ENCODE measurements around the gene CHKB. TPM values are rescaled to one million over a fixed set of nuclear protein-coding genes. Genes with fewer than 3 reads are reported as not detected.

The CHKB gene
- total RNA-seq, 2 donors from 2014 or later: 95.6 to 110 TPM

DNA sequence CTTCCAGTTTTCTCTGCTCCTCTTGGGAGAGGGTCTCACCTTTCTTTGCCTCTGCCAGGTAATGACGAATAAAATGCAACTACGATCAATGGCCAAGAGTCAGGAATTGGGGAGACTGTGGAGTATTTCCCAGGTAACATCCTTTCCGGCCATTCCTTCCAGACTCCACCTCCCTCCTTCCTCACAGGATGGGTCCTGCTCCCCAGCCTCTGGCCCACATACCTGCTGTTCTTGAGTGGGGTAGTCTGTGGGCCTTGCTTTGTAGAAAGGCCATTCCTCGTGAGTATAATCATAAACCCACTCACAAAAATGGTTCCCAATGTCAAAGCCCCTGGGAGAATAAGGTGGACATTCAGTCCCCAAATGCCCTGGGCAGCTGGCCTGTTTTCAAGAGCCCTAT is 2.9 kb downstream of the CHKB start:
- Mint-ChIP-seq H3K27me3 (ENCODE audit: low read depth) (no peaks in the 10 kb centered on the region), H3K36me3 (ENCODE audit: insufficient read depth in 2 of 2) (peaks cover 5 to 12% of the 10 kb centered on the region in 2 donors), H3K27ac (no peak overlapping the region), H3K4me3 (no peak overlapping the region), H3K9me3 (no peaks in the 10 kb centered on the region), H3K4me1 (ENCODE audit: low read depth) (peaks cover 34% of the 10 kb centered on the region)
- ATAC-seq (replicated peaks in 1 of 2) (no peak), DNase-seq (no peak)

DNA sequence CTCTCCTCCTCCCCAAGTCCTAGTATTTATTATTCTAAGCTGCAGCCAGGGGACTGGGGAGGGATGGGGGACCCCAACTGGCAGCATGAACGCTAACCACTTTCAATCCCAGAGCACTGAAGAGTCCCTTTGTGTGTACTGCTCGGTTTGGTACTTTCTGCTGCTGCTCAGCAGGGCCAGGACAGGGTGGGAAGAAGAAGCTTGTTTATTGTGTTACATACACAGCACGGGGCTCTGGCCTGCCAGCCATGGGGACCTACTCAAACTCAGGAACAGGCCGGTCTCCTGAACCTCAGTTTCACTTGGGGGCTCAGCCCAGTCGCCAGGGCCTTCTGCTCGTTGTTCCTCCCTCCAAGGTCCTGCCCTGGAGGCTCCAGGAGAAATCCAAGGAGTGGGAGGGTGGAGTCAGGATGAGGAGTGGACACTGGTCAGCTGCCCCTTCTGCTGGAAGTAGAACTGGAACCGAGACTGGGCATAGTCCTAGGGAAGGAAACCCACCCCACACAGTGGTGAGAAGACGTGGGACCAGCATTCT is 3.8 kb downstream of the CHKB start:
- no peak for DNase-seq
- H3K27me3 Mint-ChIP-seq (ENCODE audit: low read depth): no peaks in the 10 kb centered on the region
- H3K4me3 Mint-ChIP-seq: no peak overlapping the region
- H3K36me3 Mint-ChIP-seq (ENCODE audit: insufficient read depth in 2 of 2): peaks cover 5 to 12% of the 10 kb centered on the region in 2 donors
- no peak for ATAC-seq (replicated peaks in 1 of 2)
- H3K9me3 Mint-ChIP-seq: no peaks in the 10 kb centered on the region
- H3K4me1 Mint-ChIP-seq (ENCODE audit: low read depth): peaks cover 32% of the 10 kb centered on the region
- H3K27ac Mint-ChIP-seq: no peak overlapping the region

DNA sequence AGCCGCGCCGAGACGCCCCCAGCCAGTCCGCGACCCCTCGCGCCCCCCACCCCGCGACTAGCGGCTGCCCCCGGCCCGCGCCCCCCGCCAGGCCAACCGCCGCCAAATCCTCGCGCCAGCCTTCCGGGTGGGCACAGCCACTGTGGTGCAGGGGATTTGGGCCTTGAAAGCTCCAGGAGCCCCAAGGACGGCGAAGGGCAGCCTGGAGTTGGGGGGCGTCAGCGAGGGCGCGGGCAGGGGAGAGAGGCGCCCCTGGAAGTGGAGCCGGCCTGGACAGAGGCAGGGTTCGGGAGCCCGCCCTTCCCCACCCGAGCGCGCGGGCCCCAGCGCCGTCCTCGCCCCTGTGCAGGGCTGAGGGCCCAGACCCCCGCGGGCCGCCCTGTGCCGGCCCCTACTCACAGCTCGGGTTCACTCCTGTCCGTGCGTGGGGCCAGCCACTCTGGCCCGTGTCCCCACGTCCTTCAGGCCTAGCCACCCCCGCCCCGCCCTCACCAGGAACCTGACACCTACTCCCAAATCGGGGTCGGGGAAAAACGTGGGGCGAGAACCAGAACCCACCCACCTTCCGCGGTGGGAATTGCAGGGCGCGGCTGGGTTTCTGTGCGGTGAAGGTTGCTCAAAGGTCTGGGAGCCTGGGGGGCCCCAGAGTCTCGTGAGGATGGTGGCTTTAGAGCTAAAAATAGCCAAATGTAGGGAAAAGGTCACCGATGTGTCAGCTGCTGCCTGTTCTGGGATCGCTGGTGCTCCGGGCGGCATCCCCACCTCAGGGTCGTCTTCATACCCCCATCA is 4.5 kb downstream of the CHKB start, which contains the start of gene CPT1B:
Gene CPT1B (minus strand): TSS at position 441 of the 789 bp plus-strand sequence. CDS start 512 bp downstream, outside the sequence.
- H3K27ac Mint-ChIP-seq: no peak within 1 kb of the TSS
- ATAC-seq (replicated peaks in 1 of 2) (no peak), DNase-seq (no peak)
- no peaks in the 10 kb centered on the region for H3K27me3 Mint-ChIP-seq (ENCODE audit: low read depth)
- peak within 1 kb of the TSS in 1 of 2 donors; percentile 32 for H3K4me3 Mint-ChIP-seq
- H3K9me3 Mint-ChIP-seq: no peaks in the 10 kb centered on the region
- H3K36me3 Mint-ChIP-seq (ENCODE audit: insufficient read depth in 2 of 2): peaks cover 5 to 12% of the 10 kb centered on the region in 2 donors
- peaks cover 27% of the 10 kb centered on the region for H3K4me1 Mint-ChIP-seq (ENCODE audit: low read depth)

DNA sequence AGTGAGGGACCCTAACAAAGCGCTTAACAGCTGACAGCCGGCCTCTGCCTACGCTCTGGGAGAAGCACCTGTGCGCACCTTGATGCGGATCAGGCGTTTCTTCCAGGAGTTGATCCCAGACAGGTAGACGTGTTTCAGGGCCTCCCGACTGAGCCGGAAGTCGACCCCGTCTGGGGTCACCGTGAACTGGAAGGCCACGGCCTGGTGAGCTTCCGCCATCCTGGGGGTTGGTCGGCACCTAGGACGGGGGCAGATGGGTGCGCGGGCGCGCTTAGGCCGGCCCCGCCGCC is 5.0 kb downstream of the CHKB start:
- DNase-seq (no peak), ATAC-seq (replicated peaks in 1 of 2) (no peak)
- H3K4me1 Mint-ChIP-seq (ENCODE audit: low read depth): peaks cover 27% of the 10 kb centered on the region
- H3K36me3 Mint-ChIP-seq (ENCODE audit: insufficient read depth in 2 of 2): peaks cover 5 to 12% of the 10 kb centered on the region in 2 donors
- H3K9me3 Mint-ChIP-seq: no peaks in the 10 kb centered on the region
- no peak overlapping the region for H3K27ac Mint-ChIP-seq
- no peaks in the 10 kb centered on the region for H3K27me3 Mint-ChIP-seq (ENCODE audit: low read depth)
- H3K4me3 Mint-ChIP-seq: peak overlapping the region in 1 of 2 donors; percentile 8

DNA sequence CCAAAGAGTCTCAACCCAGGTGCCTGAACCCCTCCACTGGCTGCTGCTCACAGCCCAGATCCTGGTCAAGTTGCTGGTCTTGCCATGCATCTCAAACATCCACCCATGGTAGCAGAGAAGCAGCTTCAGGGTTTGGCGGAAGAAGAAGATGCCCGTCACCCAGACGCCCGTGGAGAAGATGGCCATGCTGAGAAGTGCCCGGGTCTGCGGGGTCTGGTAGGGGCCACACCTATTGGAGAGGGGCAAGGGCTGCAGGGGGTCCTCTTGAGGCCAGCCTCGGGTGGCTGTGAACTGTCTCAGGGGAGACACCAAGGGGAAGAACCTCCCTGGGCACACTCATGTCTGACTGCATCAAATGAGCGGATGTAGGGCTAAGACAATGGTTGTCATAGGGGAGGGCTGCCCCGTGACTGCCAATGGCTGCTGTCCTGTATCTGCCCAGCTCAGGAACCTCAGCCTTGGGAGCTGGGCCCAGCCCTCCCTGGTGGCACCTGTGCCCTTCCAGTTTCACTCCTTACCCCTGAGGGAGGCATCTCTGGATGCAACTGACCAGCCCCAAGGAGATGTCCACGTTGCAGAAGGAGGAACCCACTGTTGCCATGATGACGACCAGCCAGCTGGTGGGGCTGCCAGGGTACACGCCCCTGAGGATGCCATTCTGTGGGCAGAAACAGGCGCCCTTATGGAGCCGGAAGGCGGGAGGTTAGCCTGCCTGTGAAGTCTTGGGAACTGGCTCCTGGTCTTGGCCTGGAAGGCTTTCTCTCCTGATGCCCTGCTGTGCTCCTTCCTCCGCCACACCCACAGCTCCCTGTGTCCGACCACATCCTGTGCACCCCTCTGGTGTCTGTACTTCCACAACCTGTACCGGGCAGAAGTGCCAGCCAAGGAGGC is 5.6 kb downstream of the CHKB start:
- H3K36me3 Mint-ChIP-seq (ENCODE audit: insufficient read depth in 2 of 2): peaks cover 5 to 13% of the 10 kb centered on the region in 2 donors
- no peak overlapping the region for H3K27ac Mint-ChIP-seq
- no peaks in the 10 kb centered on the region for H3K27me3 Mint-ChIP-seq (ENCODE audit: low read depth)
- peaks cover 27% of the 10 kb centered on the region for H3K4me1 Mint-ChIP-seq (ENCODE audit: low read depth)
- DNase-seq (no peak), ATAC-seq (replicated peaks in 1 of 2) (no peak)
- no peaks in the 10 kb centered on the region for H3K9me3 Mint-ChIP-seq
- peak overlapping the region in 1 of 2 donors; percentile 8 for H3K4me3 Mint-ChIP-seq

DNA sequence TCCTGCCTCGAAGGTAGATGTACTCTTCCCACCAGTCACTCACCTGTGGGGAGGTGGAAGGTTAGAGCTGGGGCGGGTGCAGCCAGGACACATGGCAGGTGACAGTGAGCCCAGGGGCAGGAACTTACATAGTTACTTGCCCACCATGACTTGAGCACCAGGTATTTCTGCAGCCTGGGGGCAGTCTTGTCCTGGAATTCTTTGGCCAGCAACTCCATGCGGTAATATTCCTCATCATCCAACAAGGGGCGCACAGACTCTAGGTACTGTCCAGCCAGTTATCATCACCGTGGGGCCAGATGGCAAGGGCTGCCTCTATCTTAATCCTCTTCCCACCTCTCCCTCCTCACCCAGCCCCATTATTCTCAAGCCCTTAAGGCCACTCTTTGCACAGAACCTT is 6.6 kb downstream of the CHKB start:
- H3K27me3 Mint-ChIP-seq (ENCODE audit: low read depth): no peaks in the 10 kb centered on the region
- DNase-seq (no peak), ATAC-seq (replicated peaks in 1 of 2) (no peak)
- H3K27ac Mint-ChIP-seq: no peak overlapping the region
- H3K4me1 Mint-ChIP-seq (ENCODE audit: low read depth): peaks cover 18% of the 10 kb centered on the region
- H3K9me3 Mint-ChIP-seq: no peaks in the 10 kb centered on the region
- no peak overlapping the region for H3K4me3 Mint-ChIP-seq
- peaks cover 5 to 15% of the 10 kb centered on the region in 2 donors for H3K36me3 Mint-ChIP-seq (ENCODE audit: insufficient read depth in 2 of 2)

DNA sequence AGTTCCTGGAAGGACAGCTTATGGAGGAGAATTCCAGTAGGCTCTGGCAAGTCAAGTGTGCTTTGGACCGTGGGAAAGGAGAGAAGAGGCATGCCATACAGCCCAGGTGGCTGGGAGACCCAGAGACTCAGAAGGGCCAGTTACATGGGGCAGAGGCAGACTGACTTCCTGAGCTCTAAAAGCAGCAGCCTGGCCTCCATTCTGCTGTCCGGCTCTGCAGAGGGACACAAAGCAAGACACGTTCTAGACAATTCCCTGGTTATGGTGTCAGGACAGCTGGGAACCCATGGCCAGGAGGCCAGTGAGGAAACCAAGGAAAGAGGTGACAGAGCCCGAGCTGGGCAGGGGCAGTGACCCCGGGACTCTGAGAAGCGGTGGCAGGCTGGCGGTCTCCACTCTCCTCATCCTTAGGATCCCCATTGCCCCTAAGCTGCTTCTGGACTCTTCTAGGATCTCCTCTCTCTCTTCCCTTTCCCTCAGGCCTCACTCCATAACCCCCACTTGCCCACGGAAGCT is 7.2 kb downstream of the CHKB start:
- peaks cover 12% of the 10 kb centered on the region for H3K4me1 Mint-ChIP-seq (ENCODE audit: low read depth)
- DNase-seq (no peak), ATAC-seq (replicated peaks in 1 of 2) (no peak)
- H3K36me3 Mint-ChIP-seq (ENCODE audit: insufficient read depth in 2 of 2): peaks cover 5 to 15% of the 10 kb centered on the region in 2 donors
- no peaks in the 10 kb centered on the region for H3K27me3 Mint-ChIP-seq (ENCODE audit: low read depth)
- H3K27ac Mint-ChIP-seq: no peak overlapping the region
- H3K9me3 Mint-ChIP-seq: no peaks in the 10 kb centered on the region
- no peak overlapping the region for H3K4me3 Mint-ChIP-seq

DNA sequence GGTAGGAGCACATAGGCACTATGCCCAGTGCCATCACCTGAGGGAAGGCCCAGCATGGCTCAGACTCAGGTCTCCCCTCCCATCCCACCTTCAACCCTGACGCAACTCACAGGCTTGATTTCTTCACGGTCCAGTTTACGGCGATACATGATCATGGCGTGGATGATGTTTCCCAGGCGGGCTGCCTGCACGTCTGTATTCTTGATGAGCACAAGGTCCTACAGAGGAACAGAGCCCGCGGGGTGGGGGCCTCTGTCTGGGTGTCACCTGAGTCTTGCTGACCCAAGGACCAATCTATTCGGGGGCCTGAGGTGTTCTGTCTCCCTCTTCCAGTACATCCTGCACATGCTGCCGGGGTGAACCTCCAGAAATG is 8.3 kb downstream of the CHKB start:
- no peaks in the 10 kb centered on the region for H3K9me3 Mint-ChIP-seq
- peaks cover 1% of the 10 kb centered on the region for H3K4me1 Mint-ChIP-seq (ENCODE audit: low read depth)
- DNase-seq (no peak), ATAC-seq (replicated peaks in 1 of 2) (no peak)
- H3K36me3 Mint-ChIP-seq (ENCODE audit: insufficient read depth in 2 of 2): peaks cover under 1 to 8% of the 10 kb centered on the region in 2 donors
- no peaks in the 10 kb centered on the region for H3K27me3 Mint-ChIP-seq (ENCODE audit: low read depth)
- no peak overlapping the region for H3K27ac Mint-ChIP-seq
- H3K4me3 Mint-ChIP-seq: no peak overlapping the region

DNA sequence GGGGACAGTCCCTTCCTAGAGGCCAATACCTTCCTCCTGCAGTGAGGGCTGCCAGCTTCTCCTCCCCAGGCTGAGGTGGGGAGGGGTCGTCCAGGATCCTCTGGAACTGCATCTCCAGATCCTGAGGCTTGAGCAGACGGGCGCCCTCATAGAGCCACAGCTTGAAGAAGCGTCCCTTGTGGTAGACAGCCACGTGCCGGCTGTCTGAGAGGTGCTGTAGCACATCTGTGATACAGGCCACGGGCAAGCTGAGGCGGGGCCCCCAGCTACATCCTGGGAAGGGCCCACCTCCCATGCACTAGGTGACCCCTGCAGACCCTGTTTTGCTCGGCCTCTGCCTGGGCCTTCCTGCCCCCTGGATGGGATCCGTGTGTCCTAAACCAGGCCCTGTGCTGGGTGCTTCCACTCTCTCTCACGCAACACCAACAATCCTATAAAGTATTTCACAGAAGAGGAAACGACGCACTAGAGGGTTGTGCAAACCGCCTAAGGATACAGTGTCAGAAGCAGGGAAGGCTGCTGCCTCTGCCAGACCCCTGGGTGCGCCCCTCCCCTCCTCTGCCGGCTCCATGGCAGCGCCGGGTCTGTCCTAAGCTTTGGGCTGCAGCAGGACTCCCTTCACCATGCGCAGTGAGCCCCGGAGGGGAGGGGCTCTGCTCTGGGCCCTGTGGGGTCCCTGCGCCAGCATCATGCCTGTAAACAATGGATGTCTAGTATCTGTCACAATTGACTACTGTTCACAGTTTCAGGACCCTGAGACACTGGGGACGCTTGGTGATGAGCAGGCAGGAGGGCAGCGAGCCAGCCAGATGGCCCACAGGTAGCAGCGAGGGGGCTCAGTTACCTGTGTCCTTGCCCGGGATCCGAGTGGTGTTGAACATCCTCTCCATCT is 8.9 kb downstream of the CHKB start:
- no peaks in the 10 kb centered on the region for H3K27me3 Mint-ChIP-seq (ENCODE audit: low read depth)
- peaks cover 0 to 8% of the 10 kb centered on the region in 2 donors for H3K36me3 Mint-ChIP-seq (ENCODE audit: insufficient read depth in 2 of 2)
- no peak for ATAC-seq (replicated peaks in 1 of 2)
- H3K4me3 Mint-ChIP-seq: no peak overlapping the region
- no peak overlapping the region for H3K27ac Mint-ChIP-seq
- H3K9me3 Mint-ChIP-seq: no peaks in the 10 kb centered on the region
- DNase-seq: no peak
- no peaks in the 10 kb centered on the region for H3K4me1 Mint-ChIP-seq (ENCODE audit: low read depth)

DNA sequence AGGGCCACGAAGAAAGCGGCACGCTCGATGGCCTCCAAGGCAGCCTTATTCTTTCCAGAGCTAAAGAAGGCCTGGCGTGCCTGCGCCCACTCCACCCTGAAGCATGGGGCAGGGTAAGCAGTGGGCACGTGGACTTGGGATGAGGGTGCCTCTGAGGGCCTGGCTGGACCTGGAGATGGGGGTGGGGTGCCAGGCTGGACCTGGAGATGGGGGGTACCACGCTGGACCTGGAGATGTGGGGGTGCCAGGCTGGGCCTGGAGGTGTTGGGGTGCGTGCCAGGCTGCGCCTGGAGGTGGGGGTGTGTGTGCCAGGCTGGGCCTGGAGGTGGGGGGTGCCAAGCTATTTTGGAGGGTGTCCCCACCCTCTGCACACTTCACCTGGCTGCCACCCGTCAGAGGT is 9.7 kb downstream of the CHKB start:
- ATAC-seq (replicated peaks in 1 of 2): no peak

DNA sequence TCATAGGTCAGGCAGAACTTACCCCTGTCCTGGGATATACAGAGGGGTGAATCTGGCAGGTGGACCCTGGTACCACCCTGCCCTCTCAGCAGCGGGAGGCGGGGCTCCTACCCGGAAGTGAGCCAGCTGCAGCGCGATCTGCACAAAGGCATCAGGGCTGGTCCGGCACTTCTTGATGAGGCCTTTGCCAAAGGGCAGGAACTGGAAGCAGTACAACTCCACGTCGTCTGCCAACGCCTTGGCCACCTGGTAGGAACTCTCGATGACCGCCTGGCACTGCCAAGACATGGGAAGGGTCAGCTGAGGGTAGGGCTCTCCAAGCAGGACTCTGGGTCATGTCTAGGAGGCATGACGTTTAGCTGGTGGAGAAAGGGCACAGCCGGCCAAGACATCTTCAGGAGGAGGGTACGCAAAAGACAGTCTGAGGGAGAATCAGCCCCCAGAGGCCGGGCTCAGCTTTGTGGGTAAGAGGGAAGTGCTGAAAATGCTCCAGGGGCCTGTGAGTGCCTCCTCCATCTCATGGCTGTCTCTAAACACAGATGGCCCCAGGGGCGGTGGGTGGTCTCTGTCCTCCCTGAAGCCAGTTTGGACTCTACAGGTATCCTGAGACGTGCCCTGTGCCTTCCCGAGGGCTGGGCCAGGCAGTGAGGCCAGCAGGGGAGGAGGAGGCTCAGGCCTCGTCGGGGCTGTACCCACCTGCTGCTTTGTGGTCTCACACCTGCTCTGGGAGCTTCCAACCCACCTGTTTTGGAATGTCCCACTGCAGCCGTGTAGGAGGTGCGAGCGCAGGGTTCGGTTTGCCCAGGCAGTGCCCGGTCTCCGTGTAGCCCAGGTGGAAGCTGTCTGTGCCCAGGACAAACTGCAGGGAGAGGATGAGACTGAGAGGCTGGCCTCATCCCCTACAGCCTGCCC is 11.1 kb downstream of the CHKB start:
- DNase-seq (no peak), ATAC-seq (replicated peaks in 1 of 2) (no peak)
- no peaks in the 10 kb centered on the region for H3K27me3 Mint-ChIP-seq (ENCODE audit: low read depth)
- H3K9me3 Mint-ChIP-seq: no peaks in the 10 kb centered on the region
- no peak overlapping the region for H3K27ac Mint-ChIP-seq
- peaks cover 0 to 5% of the 10 kb centered on the region in 2 donors for H3K36me3 Mint-ChIP-seq (ENCODE audit: insufficient read depth in 2 of 2)
- no peaks in the 10 kb centered on the region for H3K4me1 Mint-ChIP-seq (ENCODE audit: low read depth)
- H3K4me3 Mint-ChIP-seq: no peak overlapping the region

More for the DNA sequence above, 9.7 kb downstream of the CHKB start:
- Mint-ChIP-seq H3K4me3 (no peak overlapping the region), H3K27ac (no peak overlapping the region), H3K9me3 (no peaks in the 10 kb centered on the region), H3K36me3 (ENCODE audit: insufficient read depth in 2 of 2) (peaks cover 0 to 8% of the 10 kb centered on the region in 2 donors), H3K27me3 (ENCODE audit: low read depth) (no peaks in the 10 kb centered on the region), H3K4me1 (ENCODE audit: low read depth) (no peaks in the 10 kb centered on the region)
- DNase-seq: no peak

DNA sequence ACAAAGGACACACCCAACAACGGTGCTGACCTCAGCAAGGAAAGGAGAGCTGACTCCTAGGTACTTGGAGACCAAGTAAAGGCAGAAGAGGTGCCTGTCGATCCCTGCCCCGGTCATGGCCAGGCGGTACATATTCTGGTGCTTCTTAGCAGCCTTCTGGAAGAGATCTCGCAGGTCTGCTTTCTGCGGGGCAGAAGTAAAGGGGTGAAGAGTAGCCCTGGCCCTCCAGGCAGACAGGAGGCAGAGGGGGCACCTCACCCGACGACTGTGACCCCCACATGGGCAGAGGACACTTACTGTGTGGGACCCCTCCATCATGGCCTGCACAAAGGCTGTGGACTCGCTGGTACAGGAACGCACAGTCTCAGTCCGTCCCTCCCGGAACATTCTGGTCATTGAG is 11.8 kb downstream of the CHKB start:
- Mint-ChIP-seq H3K4me3 (no peak overlapping the region), H3K27me3 (ENCODE audit: low read depth) (no peaks in the 10 kb centered on the region), H3K9me3 (no peaks in the 10 kb centered on the region), H3K27ac (no peak overlapping the region), H3K4me1 (ENCODE audit: low read depth) (no peaks in the 10 kb centered on the region), H3K36me3 (ENCODE audit: insufficient read depth in 2 of 2) (peaks cover 0 to 5% of the 10 kb centered on the region in 2 donors)
- DNase-seq (no peak), ATAC-seq (replicated peaks in 1 of 2) (no peak)
